A673 (cell line): ENCODE measurements around the gene TMEM156. TPM values are rescaled to one million over a fixed set of nuclear protein-coding genes. Genes with fewer than 3 reads are reported as not detected.

Experiments used
- BruUV-seq: library from RNA; stranded (reverse); fragments of 400-500 nt; replicated peaks from 2 replicates; lab custom pipeline; 2021; lab: Mats Ljungman, UMichigan
- CTCF ChIA-PET: fragments of 300-600 bp; sonication (Branson Sonifier 250); formaldehyde crosslinking; loops from one replicate; lab custom pipeline; 2022; ENCODE audit warnings: antibody characterized with exemption; lab: Charles Lee
- POLR2A ChIA-PET: fragments of 300-600 bp; sonication (Branson Sonifier 250); formaldehyde crosslinking; loops from one replicate; lab custom pipeline; 2022; ENCODE audit warnings: antibody characterized with exemption; ENCODE audit not compliant: low non-redundant PET; lab: Charles Lee
- DNase-seq: peaks from one replicate; pipeline ENCODE4 v3.0.0-alpha.2; 2015; ENCODE audit warnings: low spot score
- H3K27ac ChIP-seq: fragments of 200-600 bp; sonication (generic); 2 replicates; pipeline ENCODE4 v1.5.1; 2016; ENCODE audit warnings: mixed run types, low read depth, mild to moderate bottlenecking, mixed read lengths, antibody characterized with exemption, low read length; ENCODE audit not compliant: poor library complexity, severe bottlenecking
- H3K27me3 ChIP-seq: fragments of 200-600 bp; sonication (generic); replicated peaks from 2 replicates; pipeline ENCODE4 v1.6.1; 2017; ENCODE audit warnings: mixed run types, low read depth, mild to moderate bottlenecking, mixed read lengths, antibody characterized with exemption, low read length; ENCODE audit not compliant: insufficient read depth, poor library complexity
- H3K36me3 ChIP-seq: fragments of 200-600 bp; sonication (generic); 2 replicates; pipeline ENCODE4 v1.6.1; 2016; ENCODE audit warnings: mixed run types, mild to moderate bottlenecking, mixed read lengths, antibody characterized with exemption, low read length; ENCODE audit not compliant: insufficient read depth, poor library complexity, severe bottlenecking
- H3K4me1 ChIP-seq: fragments of 200-600 bp; sonication (generic); 2 replicates; pipeline ENCODE4 v1.6.1; 2017; ENCODE audit warnings: mixed run types, mild to moderate bottlenecking, mixed read lengths, antibody characterized with exemption, low read length; ENCODE audit not compliant: insufficient read depth, poor library complexity, severe bottlenecking
- H3K4me3 ChIP-seq: fragments of 200-600 bp; sonication (generic); 2 replicates; pipeline ENCODE4 v1.5.1; 2016; ENCODE audit warnings: low read depth, mixed run types, mild to moderate bottlenecking, mixed read lengths, low read length; ENCODE audit not compliant: poor library complexity, severe bottlenecking
- H3K9me3 ChIP-seq: fragments of 200-600 bp; sonication (generic); 2 replicates; pipeline ENCODE4 v1.6.1; 2016; ENCODE audit warnings: mixed run types, low read depth, mild to moderate bottlenecking, mixed read lengths, antibody characterized with exemption, low read length; ENCODE audit not compliant: poor library complexity, severe bottlenecking
- EZH2 ChIP-seq: fragments of 200-600 bp; sonication (generic); IDR thresholded peaks from 2 replicates; pipeline ENCODE4 v1.6.1; 2017; ENCODE audit warnings: borderline replicate concordance, low read depth, mild to moderate bottlenecking, mixed read lengths, antibody characterized with exemption, low read length; ENCODE audit not compliant: poor library complexity, severe bottlenecking
- intact Hi-C: fragments of 100-400 bp; cut with micrococcal nuclease; formaldehyde crosslinking; loops from one replicate; pipeline ENCODE4 v1.10.0; 2022; ENCODE audit not compliant: unreplicated experiment
- total RNA-seq: library from RNA; stranded (reverse); gene quantifications from 2 replicates; pipeline ENCODE4 v1.2.3, GENCODE V29; 2021
- TF ChIP-seq, protein P1 (sequence below): fragments of 300-800, 200-600 bp; sonication (generic); conservative IDR thresholded peaks from 2 replicates; pipeline ENCODE4 v1.5.1; 2017; ENCODE audit warnings: low read depth, mild to moderate bottlenecking, antibody characterized with exemption, low read length, moderate library complexity, mixed read lengths

TMEM156 gene
- total RNA-seq, 1 experiment from 2014 or later = not detected

DNA sequence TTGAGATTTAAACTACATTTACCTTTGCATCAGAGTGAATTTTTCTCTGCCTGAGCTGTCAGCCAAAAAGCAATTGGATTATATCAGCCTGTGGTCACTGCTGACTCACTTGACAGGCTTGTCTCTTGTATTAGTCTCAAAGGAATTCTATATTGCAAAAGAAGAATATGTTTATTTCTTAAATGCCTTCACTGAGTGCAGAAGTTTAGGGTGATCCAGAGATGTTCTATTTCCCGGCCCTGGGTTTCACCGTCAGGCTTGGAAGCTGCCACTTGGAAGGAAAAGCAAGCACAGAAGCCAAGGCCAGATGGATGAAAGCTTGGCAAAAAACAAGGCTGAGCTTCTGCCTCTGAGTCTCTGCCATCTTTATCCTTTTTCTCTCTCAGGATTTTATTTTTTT, 83.7 kb downstream of the TMEM156 start:
- Histone ChIP-seq H3K4me3 (no peak overlapping the region), H3K36me3 (no peaks in the 10 kb centered on the region), H3K27ac (no peak overlapping the region), H3K4me1 (peaks cover 10% of the 10 kb centered on the region), H3K9me3 (no peaks in the 10 kb centered on the region), H3K27me3 (no peaks in the 10 kb centered on the region)
- no TSS peak for BruUV-seq
- no peak for TF ChIP-seq EZH2
- TF ChIP-seq, protein P1, sequence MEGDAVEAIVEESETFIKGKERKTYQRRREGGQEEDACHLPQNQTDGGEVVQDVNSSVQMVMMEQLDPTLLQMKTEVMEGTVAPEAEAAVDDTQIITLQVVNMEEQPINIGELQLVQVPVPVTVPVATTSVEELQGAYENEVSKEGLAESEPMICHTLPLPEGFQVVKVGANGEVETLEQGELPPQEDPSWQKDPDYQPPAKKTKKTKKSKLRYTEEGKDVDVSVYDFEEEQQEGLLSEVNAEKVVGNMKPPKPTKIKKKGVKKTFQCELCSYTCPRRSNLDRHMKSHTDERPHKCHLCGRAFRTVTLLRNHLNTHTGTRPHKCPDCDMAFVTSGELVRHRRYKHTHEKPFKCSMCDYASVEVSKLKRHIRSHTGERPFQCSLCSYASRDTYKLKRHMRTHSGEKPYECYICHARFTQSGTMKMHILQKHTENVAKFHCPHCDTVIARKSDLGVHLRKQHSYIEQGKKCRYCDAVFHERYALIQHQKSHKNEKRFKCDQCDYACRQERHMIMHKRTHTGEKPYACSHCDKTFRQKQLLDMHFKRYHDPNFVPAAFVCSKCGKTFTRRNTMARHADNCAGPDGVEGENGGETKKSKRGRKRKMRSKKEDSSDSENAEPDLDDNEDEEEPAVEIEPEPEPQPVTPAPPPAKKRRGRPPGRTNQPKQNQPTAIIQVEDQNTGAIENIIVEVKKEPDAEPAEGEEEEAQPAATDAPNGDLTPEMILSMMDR = no peak
- POLR2A ChIA-PET = no interaction called here
- DNase-seq = peak; percentile 62
- CTCF ChIA-PET = no interaction called here
- intact Hi-C loops = no loop called here

DNA sequence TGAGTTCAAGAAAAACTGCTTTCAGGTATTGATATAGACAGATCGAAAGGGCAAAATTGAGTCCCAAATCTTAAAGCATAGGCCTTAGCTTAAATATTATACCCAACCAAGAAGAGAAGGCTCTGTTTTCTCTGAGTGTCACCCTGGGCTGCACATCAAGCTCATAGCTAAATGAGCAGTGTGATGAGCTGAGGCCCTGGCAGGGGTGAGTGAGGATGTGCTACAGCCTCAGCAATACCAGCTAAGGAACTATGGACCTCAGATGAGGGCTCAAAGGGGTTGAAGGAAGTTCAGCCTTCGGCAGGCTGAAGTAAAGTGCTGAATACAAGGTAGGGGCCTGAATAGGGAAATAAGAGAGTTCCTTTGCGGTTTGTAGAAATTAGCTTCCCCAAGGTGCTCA, 85.3 kb downstream of the TMEM156 start:
- H3K9me3 ChIP-seq = no peaks in the 10 kb centered on the region
- intact Hi-C loops = no loop called here
- no peaks in the 10 kb centered on the region for H3K36me3 ChIP-seq
- BruUV-seq = no TSS peak
- no peak overlapping the region for H3K4me3 ChIP-seq
- no peak for TF ChIP-seq EZH2
- TF ChIP-seq, protein P1 = no peak
- no peak for DNase-seq
- H3K4me1 ChIP-seq = peaks cover 10% of the 10 kb centered on the region
- H3K27me3 ChIP-seq = no peaks in the 10 kb centered on the region
- ChIA-PET CTCF (no interaction called here), POLR2A (no interaction called here)
- H3K27ac ChIP-seq = no peak overlapping the region

DNA sequence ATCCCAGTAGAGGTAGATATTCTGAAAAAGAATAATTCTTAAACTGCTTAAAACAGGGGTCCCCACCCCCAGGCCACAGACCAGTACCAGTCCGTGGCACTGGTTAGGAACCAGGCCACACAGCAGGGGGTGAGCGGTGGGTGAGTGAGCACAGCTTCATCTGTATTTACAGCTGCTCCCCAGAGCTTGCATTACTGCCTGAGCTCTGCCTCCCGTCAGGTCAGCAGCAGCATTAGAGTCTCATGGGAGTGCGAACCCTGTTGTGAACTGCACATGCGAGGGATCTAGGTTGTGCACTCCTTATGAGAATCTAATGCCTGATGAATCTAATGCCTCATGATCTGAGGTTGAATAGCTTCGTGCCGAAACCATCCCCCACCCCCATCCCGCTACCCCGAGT, 87.8 kb downstream of the TMEM156 start:
- POLR2A ChIA-PET = no interaction called here
- Histone ChIP-seq H3K27me3 (no peaks in the 10 kb centered on the region), H3K36me3 (no peaks in the 10 kb centered on the region), H3K4me1 (peaks cover 10% of the 10 kb centered on the region), H3K27ac (no peak overlapping the region), H3K4me3 (no peak overlapping the region), H3K9me3 (no peaks in the 10 kb centered on the region)
- CTCF ChIA-PET = no interaction called here
- DNase-seq = no peak
- TF ChIP-seq, protein P1 = no peak
- no peak for TF ChIP-seq EZH2
- BruUV-seq = no TSS peak
- intact Hi-C loops = no loop called here
